T47D (cell line): Measurements from ENCODE around the gene RNF217.

Source experiments
- DNase-seq, 2 experiments: peaks; one replicate each; pipeline versions ENCODE4 v3.0.0 to v3.0.0-alpha.2; 2011 to 2012; ENCODE audit warnings: low read depth in 1 of 2, low spot score in 1 of 2
- JUND ChIP-seq: IDR thresholded peaks from 2 replicates; pipeline ENCODE4 v1.6.1; 2012; ENCODE audit warnings: low read depth
- in situ Hi-C: cut with HindIII; loops from 2 replicates; pipeline ENCODE4 v1.10.0; 2016; ENCODE audit warnings: low sequenced_read_pairs, low pct_unique_long_range_greater_than_20kb

Gene RNF217

DNA sequence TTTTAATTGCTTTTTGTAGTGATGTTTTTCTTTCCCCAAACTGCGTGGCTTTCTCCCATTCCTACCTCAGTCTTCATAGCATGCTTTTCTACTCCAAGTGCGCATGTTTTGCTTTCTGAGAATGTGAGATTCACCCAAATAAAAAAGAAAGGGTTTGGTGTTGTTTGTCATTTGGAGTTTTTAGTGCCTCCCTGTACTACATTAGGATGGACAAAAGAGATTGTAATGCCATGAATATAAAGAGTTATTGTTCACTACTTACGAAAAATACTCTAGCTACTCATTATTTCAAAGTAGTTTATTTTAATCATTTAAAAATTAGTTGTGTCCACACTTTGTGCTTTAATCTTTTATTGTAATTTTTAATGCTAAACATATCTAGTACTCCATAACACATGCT lies 81.8 kb downstream of the RNF217 start:
- in situ Hi-C loops: no loop called here
- no peak for TF ChIP-seq JUND
- DNase-seq: no peak

DNA sequence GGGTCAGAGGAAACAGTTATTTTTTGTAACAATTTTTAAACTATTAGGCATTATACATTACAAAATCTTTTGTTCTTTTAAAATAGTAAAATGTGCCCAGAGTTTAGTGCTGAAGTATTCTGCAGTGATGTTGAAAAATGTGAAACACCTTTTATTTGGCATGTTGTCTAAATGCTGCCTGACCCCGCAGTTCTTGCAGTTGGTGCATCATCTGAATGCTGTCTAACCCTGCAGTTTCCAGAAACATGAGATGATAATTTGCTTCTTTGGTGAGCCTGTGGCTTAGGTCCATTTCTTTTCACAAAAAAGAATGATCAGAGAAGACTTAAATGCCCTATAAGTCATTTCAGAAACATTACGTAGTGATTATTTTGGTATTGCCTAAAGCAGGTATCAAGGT lies 82.4 kb downstream of the RNF217 start:
- TF ChIP-seq JUND: no peak
- DNase-seq: no peak
- in situ Hi-C loops: no loop called here

DNA sequence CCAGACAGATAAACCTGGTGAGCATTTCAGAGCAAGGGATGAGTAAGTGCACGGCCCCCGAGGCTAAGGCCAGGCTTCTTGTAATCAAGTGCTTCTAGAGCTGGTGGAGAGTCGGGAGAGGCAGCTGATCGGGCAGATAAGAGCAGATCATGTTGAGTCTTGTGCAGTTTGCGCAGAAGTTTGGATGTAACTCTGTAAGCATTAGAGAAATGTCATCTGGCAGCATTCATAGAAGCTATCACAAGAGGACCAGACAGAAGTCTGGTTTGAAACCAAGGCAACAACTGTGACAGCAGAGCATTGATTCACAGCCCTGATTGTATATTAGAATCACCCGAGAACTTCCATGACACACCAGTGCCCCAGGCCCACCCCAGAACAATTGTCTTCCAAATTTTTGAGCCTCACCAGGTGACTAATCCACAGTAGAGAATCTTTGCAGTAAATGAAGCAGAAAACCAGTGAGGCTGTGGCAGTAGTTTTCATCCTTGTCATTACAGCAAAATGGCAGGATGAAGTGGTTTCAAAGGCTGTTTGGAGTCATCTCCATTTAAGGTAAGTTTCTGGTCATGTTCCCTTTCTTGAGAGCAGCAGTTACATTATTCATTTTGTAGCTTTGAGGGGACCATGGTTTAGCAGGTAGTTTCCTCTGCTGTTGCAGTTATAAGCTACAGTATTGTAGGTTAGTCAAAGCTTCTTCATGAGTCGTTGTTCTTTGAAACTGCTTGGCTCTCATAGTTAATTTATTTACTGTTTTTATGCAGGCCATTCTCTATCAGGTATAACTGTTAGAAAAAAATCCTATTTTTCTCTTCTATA lies 84.1 kb downstream of the RNF217 start:
- in situ Hi-C loops: no loop called here
- DNase-seq: no peak
- no peak for TF ChIP-seq JUND

DNA sequence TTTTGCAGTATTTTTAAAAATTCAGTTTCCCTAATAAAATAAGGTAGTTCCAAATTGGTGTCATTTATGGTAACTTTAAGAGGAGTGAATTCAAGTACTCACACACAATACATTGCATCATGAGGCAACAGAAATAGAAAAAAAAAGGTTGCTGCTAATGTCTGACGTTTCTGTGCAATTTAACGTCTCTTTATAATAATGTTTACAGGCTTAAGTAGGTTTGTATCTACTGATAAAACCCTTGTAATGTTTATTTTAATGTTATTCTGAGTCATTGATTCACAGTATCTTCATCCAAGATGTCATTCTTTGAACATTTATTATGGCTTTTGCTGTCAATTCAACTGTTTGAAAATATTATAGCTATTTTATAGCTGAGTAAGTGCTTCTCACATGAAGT lies 86.0 kb downstream of the RNF217 start:
- DNase-seq: no peak
- TF ChIP-seq JUND: no peak
- in situ Hi-C loops: no loop called here

DNA sequence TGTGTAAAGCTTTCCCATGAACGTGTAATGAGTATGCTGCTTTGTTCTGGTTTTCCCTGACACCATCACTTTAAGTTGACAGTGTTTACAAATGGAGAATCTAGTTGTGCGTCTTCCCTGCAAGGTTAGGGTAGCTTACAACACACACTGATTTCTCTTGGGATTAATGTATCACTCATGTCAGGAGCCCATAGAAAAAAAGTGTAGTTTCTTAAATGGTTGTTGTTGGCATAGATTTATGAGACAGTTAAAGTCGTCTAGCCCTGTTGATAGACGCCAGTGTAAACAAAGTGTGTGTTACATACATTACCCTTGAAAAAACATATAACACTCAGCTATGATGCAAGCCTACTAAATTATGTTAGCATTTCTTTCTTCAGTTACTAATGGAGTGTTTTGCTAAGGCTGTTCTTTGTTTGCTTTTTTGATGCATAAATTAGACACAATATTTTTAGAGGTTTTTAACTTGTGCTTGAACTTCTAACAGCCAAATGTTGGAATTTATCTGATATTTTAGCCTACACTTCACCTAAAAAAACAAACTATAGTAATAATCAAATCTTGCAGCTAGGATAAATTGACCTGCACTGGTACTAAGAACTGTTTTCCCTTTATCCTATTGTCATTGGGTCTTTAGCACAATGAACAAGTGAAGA lies 88.6 kb downstream of the RNF217 start:
- in situ Hi-C loops: no loop called here
- TF ChIP-seq JUND: no peak
- no peak for DNase-seq

- no peak for DNase-seq
- TF ChIP-seq JUND: no peak
- in situ Hi-C loops: no loop called here
Measured at GRCh38 chr6:125053809-125054208, 91.6 kb downstream of the RNF217 start.

- in situ Hi-C loops: no loop called here
Measured at GRCh38 chr6:125054331-125054730, 92.1 kb downstream of the RNF217 start.

DNA sequence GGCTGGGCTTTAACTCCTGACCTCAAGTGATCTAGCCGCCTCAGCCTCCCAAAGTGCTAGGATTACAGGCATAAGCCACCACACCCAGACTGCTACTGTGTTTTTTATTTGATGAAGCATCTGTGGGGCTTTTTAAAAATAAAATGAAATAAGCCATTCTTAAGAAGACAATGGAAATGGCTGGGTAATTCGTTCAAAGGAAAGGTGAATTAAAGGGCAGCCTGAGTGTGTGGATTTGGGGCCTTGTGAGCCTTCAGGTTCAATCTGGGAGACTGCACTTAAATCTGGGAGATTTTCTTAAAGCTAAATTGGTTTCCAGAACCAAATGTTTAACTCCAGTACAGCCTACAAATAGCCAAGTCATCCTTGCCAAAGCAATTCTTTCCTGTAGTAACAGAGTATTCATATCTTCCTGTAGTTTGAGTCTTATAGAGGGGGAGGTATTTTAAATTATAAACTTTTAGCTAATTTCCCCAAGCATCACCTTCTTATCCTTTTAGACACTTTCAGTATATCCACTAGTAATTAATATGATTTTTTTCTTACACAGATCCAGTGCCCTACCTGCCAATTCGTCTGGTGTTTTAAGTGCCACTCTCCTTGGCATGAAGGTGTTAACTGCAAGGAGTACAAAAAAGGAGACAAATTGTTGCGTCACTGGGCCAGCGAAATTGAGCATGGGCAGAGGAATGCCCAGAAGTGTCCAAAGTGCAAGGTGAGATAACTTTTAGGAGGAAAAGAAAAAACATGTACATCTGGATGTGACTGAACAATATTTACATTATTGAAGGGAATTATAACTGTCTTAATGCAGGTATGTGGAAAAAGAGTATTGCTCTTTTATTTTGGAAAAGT lies 95.4 kb downstream of the RNF217 start:
- in situ Hi-C loops: no loop called here
- no peak for TF ChIP-seq JUND

More at GRCh38 chr6:125054331-125054730, 92.1 kb downstream of the RNF217 start:
- no peak for DNase-seq
- no peak for TF ChIP-seq JUND

GRCh38 chr6:125058546-125058945 lies 96.3 kb downstream of the RNF217 start:
- DNase-seq: no peak
- no peak for TF ChIP-seq JUND
- in situ Hi-C loops: no loop called here

More for the DNA sequence above, 95.4 kb downstream of the RNF217 start:
- no peak for DNase-seq

DNA sequence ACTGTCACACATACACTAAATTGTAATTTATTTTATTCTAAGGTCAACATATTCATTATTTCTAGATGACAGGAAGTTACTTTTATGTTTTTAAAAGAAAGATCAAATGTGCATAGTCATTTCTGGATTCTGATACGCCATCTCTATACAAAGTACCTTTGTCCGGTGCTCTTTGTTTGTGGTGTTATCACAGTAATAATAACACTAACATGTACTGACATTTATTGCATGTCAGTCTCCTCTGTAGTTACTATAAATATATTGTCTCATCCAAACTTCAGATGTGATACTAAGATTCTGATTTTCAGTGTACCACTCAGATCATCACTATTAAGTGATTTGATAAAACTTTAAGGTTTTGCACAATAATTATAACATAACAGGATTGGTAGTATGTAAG lies 101.1 kb downstream of the RNF217 start:
- in situ Hi-C loops: no loop called here

GRCh38 chr6:125066140-125066539 lies 103.9 kb downstream of the RNF217 start:
- in situ Hi-C loops: no loop called here

More for the DNA sequence above, 101.1 kb downstream of the RNF217 start:
- DNase-seq: no peak
- TF ChIP-seq JUND: no peak

DNA sequence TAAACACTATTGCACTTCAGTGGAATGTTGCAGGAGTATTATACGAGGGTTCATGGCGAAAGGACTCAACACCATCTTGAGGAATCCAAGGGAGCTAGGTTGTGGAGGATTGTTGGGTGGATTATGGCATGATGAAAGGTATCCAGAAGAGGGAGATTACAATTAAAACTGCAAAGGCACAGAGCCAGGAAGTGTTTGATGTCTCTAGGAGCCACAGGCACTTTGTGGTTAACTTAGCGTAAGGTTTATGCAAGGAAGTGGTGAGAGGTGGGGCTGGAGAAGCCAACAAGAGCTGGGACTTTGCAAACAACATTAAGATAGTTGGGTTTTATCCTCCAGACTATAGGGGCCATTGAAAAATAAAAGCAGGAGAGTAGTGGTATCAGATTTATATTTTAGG lies 104.7 kb downstream of the RNF217 start:
- TF ChIP-seq JUND: no peak
- in situ Hi-C loops: no loop called here
- peak in 1 of 2 experiments; percentile 13 for DNase-seq

More at GRCh38 chr6:125066140-125066539, 103.9 kb downstream of the RNF217 start:
- TF ChIP-seq JUND: no peak
- no peak for DNase-seq
